IPS-18a (cell line): ENCODE measurements around the gene MRPL30.
"Not testable (repeated sequence)": the region's sequence is repeated elsewhere in the genome, so short reads cannot be mapped to it uniquely, and the experiment has no call there.

Experiments
- H3K27ac ChIP-seq: one replicate; pipeline ENCODE4 v1.5.1; 2013; ENCODE audit warnings: low read length
- H3K27me3 ChIP-seq: one replicate; pipeline ENCODE4 v1.6.1; 2013; ENCODE audit warnings: mild to moderate bottlenecking, low read length; ENCODE audit not compliant: control insufficient read depth, insufficient read depth
- H3K36me3 ChIP-seq: one replicate; pipeline ENCODE4 v1.6.1; 2013; ENCODE audit warnings: low read depth, low read length; ENCODE audit not compliant: control insufficient read depth
- H3K4me1 ChIP-seq: one replicate; pipeline ENCODE4 v1.6.1; 2013; ENCODE audit warnings: low read depth, low read length; ENCODE audit not compliant: control insufficient read depth
- H3K4me3 ChIP-seq: one replicate; pipeline ENCODE4 v1.5.1; 2013; ENCODE audit warnings: low read length
- H3K9ac ChIP-seq: one replicate; pipeline ENCODE4 v1.6.1; 2013; ENCODE audit warnings: mild to moderate bottlenecking, low read length, moderate library complexity
- H3K9me3 ChIP-seq: one replicate; pipeline ENCODE4 v1.6.1; 2013; ENCODE audit warnings: low read depth, low read length; ENCODE audit not compliant: control insufficient read depth

Gene MRPL30

DNA sequence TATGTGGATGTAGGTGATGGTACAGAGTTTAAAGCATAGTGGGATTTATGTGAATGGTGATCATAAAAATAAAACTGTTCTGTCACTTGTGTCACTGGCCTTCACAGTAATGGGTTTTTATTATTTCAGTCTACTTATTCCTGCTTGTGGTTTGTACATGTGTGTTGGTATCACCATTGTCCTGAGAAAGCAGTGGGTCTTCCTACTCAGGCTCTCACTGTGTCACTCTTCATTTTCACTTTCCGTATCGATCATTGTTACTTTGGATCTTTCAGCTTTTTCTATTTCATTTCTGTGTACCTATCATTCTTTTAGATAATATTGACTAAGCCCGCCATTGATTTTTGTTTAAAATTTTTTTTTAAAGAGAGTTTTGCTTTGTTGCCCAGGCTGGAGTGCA, 7.4 kb downstream of the MRPL30 start:
- Histone ChIP-seq H3K9me3 (no peaks in the 10 kb centered on the region), H3K4me3 (no peak overlapping the region), H3K36me3 (peaks cover 33% of the 10 kb centered on the region), H3K4me1 (no peaks in the 10 kb centered on the region), H3K27me3 (no peaks in the 10 kb centered on the region), H3K27ac (no peak overlapping the region), H3K9ac (no peak overlapping the region)

DNA sequence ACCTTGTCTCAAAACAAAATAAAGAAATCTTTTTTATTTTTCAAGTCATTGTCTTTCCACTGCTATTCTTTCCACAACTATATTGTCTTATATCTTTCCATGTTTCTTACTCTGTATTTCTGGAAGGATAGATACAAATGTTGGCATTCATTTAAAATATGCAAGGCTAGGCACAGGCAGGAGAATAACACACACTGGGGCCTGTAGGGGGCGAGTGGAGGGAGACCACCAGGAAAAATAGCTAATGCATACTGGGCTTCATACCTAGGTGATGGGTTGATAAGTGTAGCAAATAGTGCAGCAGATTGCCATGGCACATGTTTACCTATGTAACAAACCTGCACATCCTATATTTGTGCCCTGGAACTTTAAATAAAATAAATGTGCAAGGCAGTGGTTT, 9.6 kb downstream of the MRPL30 start:
- H3K27me3 ChIP-seq: no peaks in the 10 kb centered on the region
- no peaks in the 10 kb centered on the region for H3K4me1 ChIP-seq
- H3K9me3 ChIP-seq: no peaks in the 10 kb centered on the region
- no peak overlapping the region for H3K27ac ChIP-seq
- no peak overlapping the region for H3K4me3 ChIP-seq
- H3K36me3 ChIP-seq: peaks cover 40% of the 10 kb centered on the region
- H3K9ac ChIP-seq: no peak overlapping the region

DNA sequence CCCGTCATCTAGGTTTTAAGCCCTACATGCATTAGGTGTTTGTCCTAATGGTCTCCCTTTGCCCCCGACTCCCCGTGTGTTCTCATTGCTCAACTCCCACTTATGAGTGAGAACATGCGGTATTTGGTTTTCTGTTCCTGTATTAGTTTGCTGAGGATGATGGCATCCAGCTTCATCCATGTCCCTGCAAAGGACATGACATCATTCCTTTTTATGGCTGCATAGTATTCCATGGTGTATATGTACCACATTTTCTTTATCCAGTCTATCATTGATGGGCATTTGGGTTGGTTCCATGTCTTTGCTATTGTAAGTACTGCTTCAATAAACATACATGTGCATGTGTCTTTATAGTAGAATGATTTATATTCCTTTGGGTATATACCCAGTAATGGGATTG, 11.4 kb downstream of the MRPL30 start:
- not testable (repeated sequence) for H3K4me1 ChIP-seq, H3K4me3 ChIP-seq, H3K9me3 ChIP-seq, H3K9ac ChIP-seq, H3K27ac ChIP-seq, H3K27me3 ChIP-seq
- peaks cover 53% of the 10 kb centered on the region for H3K36me3 ChIP-seq

DNA sequence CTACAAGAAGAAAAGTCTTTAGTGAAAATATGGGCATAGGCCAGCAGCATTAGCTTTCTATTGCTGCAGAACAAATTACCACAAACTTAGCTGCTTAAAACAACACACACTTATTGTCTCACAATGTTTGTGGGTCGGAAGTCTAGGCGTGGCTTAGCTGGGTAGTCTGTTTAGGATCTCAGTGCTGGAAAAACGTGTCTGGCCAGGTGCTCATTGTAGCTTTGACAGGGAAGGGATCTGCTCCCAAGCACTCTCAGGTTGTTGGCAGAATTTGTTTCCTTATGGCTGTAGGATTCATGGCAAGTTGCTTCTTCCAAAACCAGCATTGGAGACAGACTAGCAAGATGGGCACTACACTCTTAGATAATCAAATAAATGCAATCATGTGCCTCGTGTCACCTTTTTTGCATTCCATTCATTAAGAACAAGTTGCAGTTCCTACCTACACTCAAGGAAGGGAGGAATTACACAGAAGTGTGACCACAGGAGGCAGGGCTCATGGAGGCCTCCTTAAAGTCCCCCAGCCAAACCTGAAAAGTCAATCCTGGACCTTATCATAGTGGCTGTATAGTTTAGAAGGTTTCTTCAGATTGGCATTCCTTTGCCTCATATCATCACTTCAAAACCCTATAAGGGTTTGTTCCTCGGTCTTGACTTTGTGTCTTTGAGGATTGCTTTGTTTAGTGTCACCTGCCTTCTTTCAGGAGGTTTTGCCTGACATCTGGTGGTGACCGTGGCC, 17.3 kb downstream of the MRPL30 start:
- Histone ChIP-seq H3K9me3 (no peaks in the 10 kb centered on the region), H3K36me3 (peaks cover 29% of the 10 kb centered on the region), H3K27me3 (no peaks in the 10 kb centered on the region), H3K4me1 (no peaks in the 10 kb centered on the region), H3K27ac (no peak overlapping the region), H3K4me3 (no peak overlapping the region), H3K9ac (no peak overlapping the region)

DNA sequence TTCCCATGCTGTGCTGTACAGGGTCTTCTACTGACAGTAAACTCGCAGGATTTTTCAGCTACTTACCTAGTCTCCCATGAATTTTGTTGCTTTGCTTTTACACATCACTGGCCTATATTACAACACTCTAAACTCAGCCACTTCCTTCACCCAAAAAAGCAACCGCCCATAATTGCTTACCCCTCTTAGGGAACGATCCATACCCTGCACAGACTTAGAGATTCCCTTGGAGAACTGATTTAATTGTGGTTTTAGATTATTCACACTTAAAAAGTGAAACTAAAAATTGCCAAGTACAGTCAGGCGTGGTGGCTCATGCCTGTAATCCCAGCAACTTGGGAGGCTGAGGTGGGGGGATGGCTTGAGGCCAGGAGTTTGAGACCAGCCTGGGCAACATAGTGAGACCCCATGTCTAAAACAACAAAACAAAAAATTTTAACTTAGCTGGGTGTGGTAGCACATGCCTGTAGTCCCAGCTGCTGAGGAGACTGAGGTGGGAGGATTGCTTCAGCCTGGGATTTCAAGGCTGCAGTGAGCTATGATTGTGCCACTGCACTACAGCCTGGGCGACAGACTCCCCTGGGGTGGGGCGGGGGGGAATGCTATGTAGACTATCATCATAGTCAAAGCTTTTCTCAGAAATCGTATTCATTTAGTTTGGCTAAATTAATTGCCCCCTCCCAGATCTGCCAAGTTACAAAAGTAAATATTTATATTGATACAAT, 19.3 kb downstream of the MRPL30 start:
- H3K4me3 ChIP-seq: no peak overlapping the region
- H3K9ac ChIP-seq: no peak overlapping the region
- peaks cover 25% of the 10 kb centered on the region for H3K36me3 ChIP-seq
- no peaks in the 10 kb centered on the region for H3K4me1 ChIP-seq
- H3K9me3 ChIP-seq: peaks cover 13% of the 10 kb centered on the region
- H3K27me3 ChIP-seq: no peaks in the 10 kb centered on the region
- no peak overlapping the region for H3K27ac ChIP-seq

DNA sequence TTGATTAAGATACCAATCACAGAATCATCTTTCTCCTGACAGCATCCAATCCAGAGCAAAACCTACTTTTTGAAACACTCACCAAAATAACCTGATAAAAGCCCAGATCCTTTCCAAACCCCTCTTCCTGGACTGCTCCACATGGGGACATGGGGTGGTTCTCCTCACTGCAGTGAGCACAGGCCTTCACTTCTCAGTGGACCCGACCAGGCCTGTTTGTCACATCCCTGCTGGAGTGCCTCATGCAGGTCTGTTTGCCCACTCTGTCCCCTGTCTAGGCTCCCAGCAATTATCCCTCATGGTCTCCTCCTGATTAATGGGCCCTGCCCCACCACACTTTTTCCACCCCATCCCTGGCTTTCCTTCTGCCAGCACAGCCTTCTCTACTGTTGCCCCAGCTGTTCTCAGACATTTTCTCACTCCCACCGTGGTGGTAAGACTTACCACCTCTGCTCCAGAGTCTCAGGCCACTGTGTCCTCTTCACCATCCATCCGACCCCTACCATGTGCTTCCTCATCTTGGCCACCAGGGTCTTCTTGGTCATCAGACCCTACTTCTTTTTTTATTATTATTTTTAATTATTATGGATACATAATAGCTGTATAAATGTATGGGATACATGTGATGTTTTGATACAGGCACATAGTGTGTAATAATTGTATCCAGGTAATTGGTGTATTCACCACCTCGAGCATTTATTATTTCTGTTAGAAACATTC, 21.1 kb downstream of the MRPL30 start:
- Histone ChIP-seq H3K36me3 (peaks cover 6% of the 10 kb centered on the region), H3K27ac (no peak overlapping the region), H3K4me3 (no peak overlapping the region), H3K9me3 (peaks cover 18% of the 10 kb centered on the region), H3K9ac (no peak overlapping the region), H3K4me1 (no peaks in the 10 kb centered on the region), H3K27me3 (no peaks in the 10 kb centered on the region)

DNA sequence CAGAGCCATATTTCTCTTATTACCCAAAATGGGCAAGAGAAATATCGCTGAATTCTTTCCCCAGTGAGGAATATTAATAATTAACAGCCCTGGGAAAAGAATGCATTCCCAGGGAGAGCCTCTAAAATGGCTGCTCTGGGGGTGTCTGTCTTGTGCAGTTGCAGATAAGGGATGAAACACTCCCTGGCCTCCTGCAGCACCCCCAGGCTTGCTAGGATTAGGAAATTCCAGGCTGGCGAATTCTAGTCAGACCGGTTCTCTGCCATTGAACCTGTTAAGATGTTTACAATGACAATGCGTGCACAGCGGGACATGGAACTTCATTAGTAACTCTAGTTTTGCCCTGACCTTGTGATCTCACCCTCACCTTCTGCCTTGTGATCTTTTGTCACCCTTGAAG, 24.5 kb downstream of the MRPL30 start:
- H3K36me3 ChIP-seq: no peaks in the 10 kb centered on the region
- H3K4me1 ChIP-seq: no peaks in the 10 kb centered on the region
- H3K27ac ChIP-seq: no peak overlapping the region
- peaks cover 18% of the 10 kb centered on the region for H3K9me3 ChIP-seq
- H3K27me3 ChIP-seq: no peaks in the 10 kb centered on the region
- no peak overlapping the region for H3K4me3 ChIP-seq
- no peak overlapping the region for H3K9ac ChIP-seq

DNA sequence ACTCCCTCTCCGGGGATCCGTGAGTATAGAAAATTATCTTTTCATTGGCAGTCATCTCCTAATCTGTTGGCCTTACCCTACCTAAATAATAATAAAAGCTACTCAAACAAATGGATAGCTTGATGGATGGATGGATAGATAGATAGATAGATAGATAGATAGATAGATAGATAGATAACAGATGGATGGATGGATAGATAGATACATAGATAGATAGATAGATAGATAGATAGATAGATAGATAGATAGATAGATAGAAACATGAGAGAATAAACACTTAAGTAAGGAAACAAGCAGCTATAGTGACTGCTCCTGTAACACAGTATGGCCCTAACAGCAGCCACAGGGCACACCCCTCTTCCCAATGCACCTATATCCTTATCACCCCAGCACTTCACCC, 35.1 kb downstream of the MRPL30 start:
- no peak overlapping the region for H3K27ac ChIP-seq
- no peak overlapping the region for H3K9ac ChIP-seq
- H3K9me3 ChIP-seq: no peaks in the 10 kb centered on the region
- H3K36me3 ChIP-seq: no peaks in the 10 kb centered on the region
- H3K4me3 ChIP-seq: no peak overlapping the region
- no peaks in the 10 kb centered on the region for H3K4me1 ChIP-seq
- H3K27me3 ChIP-seq: no peaks in the 10 kb centered on the region

DNA sequence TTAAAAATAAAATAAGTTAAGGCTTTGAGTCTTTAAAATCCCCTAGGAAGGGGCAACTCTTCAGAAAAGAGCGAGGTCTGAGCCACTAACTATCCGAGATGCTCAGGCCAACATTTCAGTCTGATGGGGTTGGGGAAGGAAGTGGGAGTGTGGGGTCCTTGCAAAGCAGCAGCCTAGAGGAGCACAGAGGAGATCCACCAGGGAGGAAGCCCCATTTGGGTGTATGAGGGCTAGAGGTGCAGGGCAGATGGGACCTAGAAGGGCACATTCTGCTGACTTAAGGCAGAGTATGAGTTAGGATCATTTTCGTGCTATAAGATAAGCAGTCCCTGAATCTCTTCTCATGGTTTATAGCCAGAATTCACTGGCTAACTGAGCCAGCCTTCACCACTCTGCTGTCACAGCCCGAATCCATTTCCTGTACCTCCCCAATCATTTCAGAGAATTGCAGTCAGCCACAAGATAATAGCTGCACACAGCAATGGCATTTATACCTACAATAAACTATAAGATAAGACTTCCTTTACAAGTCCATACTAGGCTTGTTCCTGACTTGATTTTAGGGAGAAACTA, 37.0 kb downstream of the MRPL30 start:
- no peak overlapping the region for H3K4me3 ChIP-seq
- H3K9me3 ChIP-seq: no peaks in the 10 kb centered on the region
- no peaks in the 10 kb centered on the region for H3K27me3 ChIP-seq
- no peaks in the 10 kb centered on the region for H3K36me3 ChIP-seq
- H3K9ac ChIP-seq: no peak overlapping the region
- no peak overlapping the region for H3K27ac ChIP-seq
- no peaks in the 10 kb centered on the region for H3K4me1 ChIP-seq

DNA sequence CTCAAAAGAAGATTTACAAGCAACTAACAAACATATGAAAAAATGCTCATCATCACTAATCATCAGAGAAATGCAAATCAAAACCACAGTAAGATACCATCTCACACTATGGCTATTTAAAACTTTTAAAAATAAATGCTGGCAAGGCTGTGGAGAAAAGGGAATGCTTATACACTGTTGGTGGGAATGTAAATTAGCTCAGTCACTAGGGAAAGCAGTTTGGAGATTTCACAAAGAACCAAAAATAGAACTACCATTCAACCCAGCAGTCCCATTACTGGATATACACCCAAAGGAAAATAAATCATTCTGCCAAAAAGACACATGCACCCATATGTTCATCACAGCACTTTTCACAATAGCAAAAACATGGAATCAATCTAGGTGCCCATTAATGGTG, 52.2 kb downstream of the MRPL30 start:
- not testable (repeated sequence) for H3K27me3 ChIP-seq, H3K9me3 ChIP-seq, H3K4me1 ChIP-seq, H3K36me3 ChIP-seq, H3K4me3 ChIP-seq, H3K9ac ChIP-seq, H3K27ac ChIP-seq

DNA sequence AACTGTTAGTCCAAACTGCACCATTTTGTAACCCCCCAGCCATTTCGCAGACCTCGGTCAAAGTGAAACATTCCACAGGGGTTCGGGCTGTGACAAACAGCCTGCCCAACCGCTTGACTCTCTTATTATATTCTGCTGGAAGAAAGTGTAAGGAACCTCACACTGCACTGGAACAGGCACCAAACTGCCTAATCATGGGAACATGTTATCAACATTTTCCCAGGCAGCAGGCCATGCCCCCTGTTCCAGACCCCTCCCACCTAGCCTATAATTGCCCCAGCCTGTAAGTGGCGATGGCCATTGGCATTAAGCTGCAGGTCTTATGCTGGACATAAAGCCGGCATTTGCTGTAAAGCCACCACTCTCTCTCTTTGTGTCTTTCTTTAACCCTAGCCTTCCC, 57.6 kb downstream of the MRPL30 start:
- Histone ChIP-seq H3K36me3 (no peaks in the 10 kb centered on the region), H3K27me3 (no peaks in the 10 kb centered on the region), H3K9ac (no peak overlapping the region), H3K9me3 (no peaks in the 10 kb centered on the region), H3K4me1 (no peaks in the 10 kb centered on the region), H3K27ac (no peak overlapping the region), H3K4me3 (no peak overlapping the region)
